ENCODE results near the gene GALNT10.

GALNT10 gene

GRCh38 chr5:154466147-154466546 lies 275.6 kb downstream of the GALNT10 start:
- no peak overlapping the region for H3K4me3 ChIP-seq (ENCODE audit: low read depth, low read length)
- TF ChIP-seq, protein P1, sequence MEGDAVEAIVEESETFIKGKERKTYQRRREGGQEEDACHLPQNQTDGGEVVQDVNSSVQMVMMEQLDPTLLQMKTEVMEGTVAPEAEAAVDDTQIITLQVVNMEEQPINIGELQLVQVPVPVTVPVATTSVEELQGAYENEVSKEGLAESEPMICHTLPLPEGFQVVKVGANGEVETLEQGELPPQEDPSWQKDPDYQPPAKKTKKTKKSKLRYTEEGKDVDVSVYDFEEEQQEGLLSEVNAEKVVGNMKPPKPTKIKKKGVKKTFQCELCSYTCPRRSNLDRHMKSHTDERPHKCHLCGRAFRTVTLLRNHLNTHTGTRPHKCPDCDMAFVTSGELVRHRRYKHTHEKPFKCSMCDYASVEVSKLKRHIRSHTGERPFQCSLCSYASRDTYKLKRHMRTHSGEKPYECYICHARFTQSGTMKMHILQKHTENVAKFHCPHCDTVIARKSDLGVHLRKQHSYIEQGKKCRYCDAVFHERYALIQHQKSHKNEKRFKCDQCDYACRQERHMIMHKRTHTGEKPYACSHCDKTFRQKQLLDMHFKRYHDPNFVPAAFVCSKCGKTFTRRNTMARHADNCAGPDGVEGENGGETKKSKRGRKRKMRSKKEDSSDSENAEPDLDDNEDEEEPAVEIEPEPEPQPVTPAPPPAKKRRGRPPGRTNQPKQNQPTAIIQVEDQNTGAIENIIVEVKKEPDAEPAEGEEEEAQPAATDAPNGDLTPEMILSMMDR (IDR thresholded peaks at IDR 0.05; ENCODE audit: borderline replicate concordance, insufficient read depth, low read depth, low read length) = no peak

DNA sequence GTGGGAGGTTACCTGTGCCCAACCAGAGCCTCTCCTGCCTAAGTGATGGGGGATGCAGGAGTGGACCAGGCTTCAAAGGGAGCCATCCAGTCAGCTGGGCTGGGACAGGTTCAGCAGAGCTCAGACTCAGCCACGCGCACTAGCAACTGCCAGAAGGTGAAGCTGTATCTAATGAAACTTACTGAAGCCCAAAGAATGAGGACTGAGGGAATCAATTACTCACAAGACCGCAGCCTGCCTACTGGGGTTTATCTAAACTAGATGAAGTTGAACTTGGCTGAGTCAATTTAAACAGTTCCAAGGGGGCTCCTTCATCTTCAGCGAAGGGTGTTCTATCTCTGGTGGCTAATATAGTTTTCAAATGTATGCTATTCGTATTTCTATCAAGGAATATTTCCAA lies 276.1 kb downstream of the GALNT10 start:
- TF ChIP-seq, protein P1 (IDR thresholded peaks at IDR 0.05; ENCODE audit: borderline replicate concordance, insufficient read depth, low read depth, low read length) = no peak
- no peak overlapping the region for H3K4me3 ChIP-seq (ENCODE audit: low read depth, low read length)

GRCh38 chr5:154467655-154468354 lies 277.3 kb downstream of the GALNT10 start:
- TF ChIP-seq, protein P1 (IDR thresholded peaks at IDR 0.05; ENCODE audit: borderline replicate concordance, insufficient read depth, low read depth, low read length) = peak; percentile 80
- no peak overlapping the region for H3K4me3 ChIP-seq (ENCODE audit: low read depth, low read length)

DNA sequence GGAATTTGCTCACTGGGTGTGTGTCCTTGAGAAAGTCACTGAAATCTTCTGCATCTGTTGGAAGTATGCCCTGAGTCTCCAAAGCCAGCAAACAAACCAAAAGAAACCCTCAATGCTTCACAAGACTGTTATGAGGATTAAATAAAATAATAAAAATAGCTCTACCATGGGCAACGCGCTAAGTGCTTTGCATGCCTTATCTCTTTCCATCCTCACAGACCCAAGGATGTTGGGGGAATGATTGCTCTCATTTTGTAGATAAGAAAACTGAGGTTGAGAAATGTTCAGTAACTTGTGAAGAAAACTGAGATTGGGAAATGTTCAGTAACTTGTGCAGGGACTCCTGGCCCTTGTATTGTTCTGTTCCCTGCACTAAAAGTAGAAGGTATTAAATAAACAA lies 279.6 kb downstream of the GALNT10 start:
- TF ChIP-seq, protein P1 (IDR thresholded peaks at IDR 0.05; ENCODE audit: borderline replicate concordance, insufficient read depth, low read depth, low read length) = no peak
- no peak overlapping the region for H3K4me3 ChIP-seq (ENCODE audit: low read depth, low read length)

All from GM12875 (cell line).